Activated CD4-positive, alpha-beta T cell treated with anti-CD3 and anti-CD28 coated beads, Interleukin-10, Interleukin-2, amounts not matched to agents 100 ng/mL and 50 ng/mL, durations not matched to agents 16 hours and 8 hours (primary cell): ENCODE data around the gene EED.
A peak's percentile ranks its signal among the peaks of the same experiment; 100 is the strongest.
"Not testable (repeated sequence)": the region's sequence is repeated elsewhere in the genome, so short reads cannot be mapped to it uniquely, and the experiment has no call there.

Source experiments
- DNase-seq: peaks from one replicate; pipeline ENCODE4 v3.0.0-alpha.2; 2020

EED gene

GRCh38 chr11:86292912-86293616 lies 48.5 kb downstream of the EED start:
- DNase-seq = peak; percentile 93

- no peak for DNase-seq
Observed at GRCh38 chr11:86294026-86294425, 49.5 kb downstream of the EED start.

GRCh38 chr11:86301742-86302091 lies 57.2 kb downstream of the EED start:
- no peak for DNase-seq

GRCh38 chr11:86302092-86302793 lies 57.7 kb downstream of the EED start, which contains the start of gene HIKESHI:
HIKESHI (plus strand) TSS chr11:86302240; CDS start chr11:86302449, 209 bp downstream.
- DNase-seq = peak; percentile 96

GRCh38 chr11:86303257-86303656 lies 58.7 kb downstream of the EED start:
- DNase-seq = no peak

- not testable (repeated sequence) for DNase-seq
Observed at GRCh38 chr11:86308710-86309109, 64.2 kb downstream of the EED start.

GRCh38 chr11:86313793-86314192 lies 69.2 kb downstream of the EED start:
- no peak for DNase-seq

- DNase-seq = no peak
Observed at GRCh38 chr11:86314636-86315035, 70.1 kb downstream of the EED start.
